Activated CD8-positive, alpha-beta memory T cell treated with anti-CD3 and anti-CD28 coated beads for 4 hours (primary cell): ENCODE data around the gene SNRK.
A peak's percentile ranks its signal among the peaks of the same experiment; 100 is the strongest.

Source experiments
- DNase-seq, 2 donors: peaks; one replicate each; pipeline ENCODE4 v3.0.0-alpha.2; 2020; ENCODE audit warnings: low read depth in 2 of 2

The SNRK gene, protein sequence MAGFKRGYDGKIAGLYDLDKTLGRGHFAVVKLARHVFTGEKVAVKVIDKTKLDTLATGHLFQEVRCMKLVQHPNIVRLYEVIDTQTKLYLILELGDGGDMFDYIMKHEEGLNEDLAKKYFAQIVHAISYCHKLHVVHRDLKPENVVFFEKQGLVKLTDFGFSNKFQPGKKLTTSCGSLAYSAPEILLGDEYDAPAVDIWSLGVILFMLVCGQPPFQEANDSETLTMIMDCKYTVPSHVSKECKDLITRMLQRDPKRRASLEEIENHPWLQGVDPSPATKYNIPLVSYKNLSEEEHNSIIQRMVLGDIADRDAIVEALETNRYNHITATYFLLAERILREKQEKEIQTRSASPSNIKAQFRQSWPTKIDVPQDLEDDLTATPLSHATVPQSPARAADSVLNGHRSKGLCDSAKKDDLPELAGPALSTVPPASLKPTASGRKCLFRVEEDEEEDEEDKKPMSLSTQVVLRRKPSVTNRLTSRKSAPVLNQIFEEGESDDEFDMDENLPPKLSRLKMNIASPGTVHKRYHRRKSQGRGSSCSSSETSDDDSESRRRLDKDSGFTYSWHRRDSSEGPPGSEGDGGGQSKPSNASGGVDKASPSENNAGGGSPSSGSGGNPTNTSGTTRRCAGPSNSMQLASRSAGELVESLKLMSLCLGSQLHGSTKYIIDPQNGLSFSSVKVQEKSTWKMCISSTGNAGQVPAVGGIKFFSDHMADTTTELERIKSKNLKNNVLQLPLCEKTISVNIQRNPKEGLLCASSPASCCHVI

DNA sequence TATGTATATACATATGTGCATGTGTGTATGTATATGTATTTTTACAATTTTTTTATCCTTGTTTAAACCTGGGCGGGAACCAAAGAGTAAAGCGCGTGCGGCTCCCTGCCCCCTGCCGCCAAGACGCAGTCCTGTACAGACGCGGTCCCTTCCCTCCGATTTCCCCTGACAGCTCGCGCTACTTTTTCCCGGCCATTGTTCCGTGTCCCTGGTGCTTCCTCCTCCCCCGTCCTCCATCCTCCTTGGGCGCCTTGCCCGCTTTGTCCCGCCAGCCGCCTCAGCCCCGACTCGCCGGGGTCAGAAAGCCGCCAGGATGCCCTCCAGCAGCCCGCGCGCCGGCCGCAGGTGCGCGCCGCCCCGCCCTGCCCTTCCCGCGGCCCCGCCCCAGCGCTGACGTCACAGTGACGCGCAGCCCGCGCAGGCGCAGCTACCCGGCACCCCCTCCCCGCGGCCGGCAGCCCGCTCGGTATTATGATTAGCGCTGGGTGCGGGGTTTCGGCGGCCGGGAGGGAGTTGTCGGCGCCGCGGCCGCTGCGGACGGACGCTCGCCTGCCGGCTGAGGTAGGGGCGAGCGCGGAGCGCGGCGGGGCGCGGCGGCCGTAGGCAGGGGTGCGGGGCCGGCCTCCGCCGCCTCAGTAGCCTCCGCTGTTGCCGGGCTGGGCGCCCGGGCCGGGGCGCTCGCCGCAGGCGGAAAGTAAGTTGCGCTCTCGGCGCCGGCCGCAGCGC, at the start of gene SNRK:
Gene SNRK (plus strand): TSS at position 426 of the 726 bp plus-strand sequence. CDS start 16,664 bp downstream, outside the sequence.
- DNase-seq: peak; percentile 79 to 88

DNA sequence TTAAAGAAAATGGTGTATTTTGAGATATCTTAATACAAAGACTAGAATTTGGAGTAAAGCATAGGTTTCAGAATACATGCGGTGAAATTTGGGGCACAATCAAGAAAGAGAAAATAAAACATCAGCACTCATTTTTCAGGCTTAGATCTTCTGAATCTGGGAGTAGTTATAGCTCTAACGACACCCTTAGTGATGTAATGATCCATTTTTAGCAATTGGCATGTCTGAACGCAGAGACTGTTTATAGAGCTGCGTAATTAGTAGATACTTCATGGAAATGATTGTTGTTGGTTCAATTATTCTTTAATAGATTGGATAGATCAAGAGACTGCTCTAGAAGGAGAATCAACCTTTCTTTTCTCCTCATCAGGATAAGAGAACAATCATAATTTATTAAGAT, 47.5 kb upstream of the SNRK start:
- DNase-seq: no peak

DNA sequence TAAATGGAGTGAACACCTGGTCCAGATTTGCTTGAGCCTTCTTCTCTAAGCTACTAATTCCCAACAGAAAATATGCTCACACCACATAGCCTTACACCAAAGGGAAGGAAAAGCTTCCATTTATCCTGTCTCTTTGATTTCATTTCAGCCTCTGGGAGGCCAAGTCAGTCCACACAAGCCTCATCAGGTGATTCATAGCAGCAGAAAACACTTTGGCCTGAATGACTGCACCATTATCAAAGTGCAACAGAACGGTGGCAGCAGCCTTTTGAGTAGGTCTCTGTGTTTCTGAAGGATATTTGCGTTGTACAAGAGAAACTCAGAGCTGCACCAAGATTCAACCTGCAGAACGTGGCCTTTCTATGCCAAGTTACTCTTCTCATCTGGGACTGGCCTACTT, 46.6 kb upstream of the SNRK start:
- no peak for DNase-seq

DNA sequence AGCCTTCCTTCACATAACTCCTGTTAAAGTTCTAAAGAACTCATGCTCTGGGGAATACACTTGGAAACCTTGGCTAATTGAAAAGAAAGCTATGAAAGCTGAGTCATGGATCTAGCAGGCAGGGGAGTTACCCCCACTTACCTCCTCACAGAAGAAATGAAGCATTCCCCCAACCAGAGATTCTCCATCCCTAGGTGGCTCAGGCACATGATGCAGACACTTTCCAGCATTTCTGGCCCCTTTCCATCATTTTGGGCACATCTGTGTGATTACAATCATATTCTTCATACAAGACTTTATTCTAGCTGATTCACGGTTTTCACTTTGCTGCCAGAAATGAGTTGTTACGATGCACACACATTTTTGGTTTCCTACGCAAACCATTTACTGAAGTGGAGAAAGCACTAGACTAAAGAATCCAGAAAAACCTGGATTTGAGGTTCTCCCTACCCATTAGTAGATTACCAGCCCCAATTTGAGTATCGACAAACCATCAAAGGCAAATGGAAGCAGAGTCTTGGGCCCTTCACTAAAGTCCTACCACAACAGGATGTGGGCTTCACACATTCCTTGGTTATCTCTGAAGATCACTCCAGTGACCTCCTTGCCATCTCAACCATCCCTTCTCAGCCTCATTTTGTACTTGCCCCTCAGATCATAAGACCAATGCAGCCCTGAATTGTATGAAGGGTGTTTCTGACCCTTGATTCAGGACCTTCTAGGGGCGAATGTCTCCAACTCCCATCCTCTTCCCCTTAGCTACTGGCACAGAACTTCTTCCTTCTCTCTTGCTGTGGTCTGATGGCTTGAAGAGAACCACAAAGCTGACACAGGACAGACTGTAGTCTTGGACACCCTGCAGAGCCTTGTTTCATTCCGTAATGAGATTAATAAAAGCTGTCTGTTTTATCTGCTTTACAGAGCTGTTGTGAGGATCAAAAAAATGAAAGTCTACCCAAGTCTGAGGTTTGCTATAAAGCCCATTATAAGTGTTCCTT, 42.5 kb upstream of the SNRK start:
- DNase-seq: no peak

DNA sequence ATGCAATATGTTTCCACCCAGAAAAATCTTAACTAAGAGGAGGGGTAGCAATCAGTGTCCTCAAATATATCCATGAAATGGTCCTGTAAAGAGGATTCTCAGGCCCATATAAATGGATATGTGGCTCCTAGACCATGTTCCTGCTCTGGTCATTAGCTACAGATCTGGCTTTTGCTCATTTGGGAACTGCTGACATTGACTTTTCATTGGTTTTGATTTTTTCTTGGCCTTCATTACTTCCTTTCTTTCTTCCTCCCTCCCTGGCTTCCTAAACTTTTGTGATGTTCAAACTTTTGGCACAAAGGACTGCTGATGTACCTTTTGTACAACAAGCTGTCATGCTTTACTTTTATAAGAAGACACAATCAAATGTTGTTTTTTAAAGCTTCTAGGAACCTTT, 41.6 kb upstream of the SNRK start:
- no peak for DNase-seq

DNA sequence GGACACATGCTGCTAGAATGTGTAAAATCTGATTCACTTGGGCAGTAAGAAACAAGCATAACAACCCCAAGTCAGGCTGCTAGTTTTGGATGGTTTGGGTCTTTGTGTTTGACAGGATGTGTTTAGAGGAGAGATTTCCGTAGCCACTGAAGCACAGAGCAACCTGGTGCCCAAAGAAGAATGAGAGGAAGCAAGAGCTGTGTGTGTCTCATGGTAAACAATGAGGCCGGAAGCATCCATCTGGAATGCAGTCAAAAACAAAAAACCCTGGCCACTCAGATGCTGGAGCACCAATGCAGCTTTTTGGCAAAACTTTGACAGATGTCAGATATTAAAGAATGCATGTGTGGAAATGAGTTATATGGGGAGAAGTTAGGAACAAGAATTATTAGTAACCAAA, 39.4 kb upstream of the SNRK start:
- no peak for DNase-seq

DNA sequence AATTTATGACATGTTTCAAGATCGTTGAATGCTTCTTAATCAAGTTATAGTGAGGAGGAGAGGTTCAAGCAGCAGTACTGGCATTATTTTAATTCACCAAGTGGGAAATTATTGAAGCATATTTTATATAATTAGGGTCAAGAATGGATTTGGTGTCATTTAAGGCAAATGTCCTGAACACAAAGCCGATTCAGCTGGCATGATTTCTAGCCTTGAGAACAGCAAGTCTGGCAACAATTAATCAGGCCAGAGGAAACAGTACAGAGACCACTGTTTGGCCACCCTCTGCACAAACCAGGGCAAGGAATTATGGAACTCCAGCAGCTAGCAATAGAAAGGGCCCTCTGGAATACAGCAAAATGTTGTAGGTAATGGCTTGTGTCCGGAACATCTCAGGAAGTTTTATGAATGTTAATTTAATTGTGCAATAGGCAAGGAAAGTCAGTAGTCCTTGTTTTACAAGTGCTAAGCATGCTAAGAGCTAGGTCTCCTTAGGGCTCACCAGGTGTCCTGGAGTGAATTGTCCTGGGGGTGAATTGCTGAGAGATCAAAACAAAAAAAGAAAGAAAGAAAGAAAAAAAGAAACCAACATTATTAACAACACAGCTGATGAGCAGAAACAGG, 38.7 kb upstream of the SNRK start:
- no peak for DNase-seq

DNA sequence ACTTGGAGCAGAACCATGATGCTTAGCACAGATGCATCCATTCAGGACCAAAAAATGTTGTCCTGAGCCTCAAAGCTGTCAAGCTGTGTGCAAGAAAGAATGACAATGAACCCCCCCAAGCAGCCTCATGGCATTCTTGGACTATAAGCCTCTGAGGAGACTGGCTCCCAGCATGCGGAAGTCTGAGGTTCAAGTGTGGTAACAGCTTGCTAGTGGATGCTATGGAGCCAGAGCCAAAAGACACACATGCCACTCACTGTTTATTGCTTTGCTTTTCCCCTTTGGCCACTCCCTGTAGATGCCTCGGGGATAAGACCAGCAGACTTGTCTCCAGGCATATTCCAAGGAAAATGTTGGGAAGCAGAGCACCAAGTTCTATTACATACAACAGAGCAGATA, 38.2 kb upstream of the SNRK start:
- DNase-seq: no peak

DNA sequence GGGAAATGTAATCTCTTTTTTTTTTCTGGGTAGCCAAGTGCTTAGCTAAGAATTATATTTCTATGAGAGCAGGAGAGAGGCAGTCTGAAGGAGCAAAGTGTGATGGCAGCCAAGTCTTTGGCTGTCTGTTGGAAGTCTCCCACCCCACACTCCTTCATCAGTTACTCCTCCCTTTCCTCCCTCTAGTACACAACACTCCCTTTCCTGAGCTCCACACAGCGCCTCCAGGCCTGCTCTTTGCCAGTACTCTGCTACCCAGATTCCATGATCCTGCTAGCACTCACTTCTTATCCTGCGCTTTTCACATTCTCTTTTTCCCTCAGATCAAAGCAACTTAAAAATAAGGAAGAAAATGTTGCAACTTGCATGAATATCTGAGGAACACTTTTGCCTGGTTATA, 37.4 kb upstream of the SNRK start:
- no peak for DNase-seq

DNA sequence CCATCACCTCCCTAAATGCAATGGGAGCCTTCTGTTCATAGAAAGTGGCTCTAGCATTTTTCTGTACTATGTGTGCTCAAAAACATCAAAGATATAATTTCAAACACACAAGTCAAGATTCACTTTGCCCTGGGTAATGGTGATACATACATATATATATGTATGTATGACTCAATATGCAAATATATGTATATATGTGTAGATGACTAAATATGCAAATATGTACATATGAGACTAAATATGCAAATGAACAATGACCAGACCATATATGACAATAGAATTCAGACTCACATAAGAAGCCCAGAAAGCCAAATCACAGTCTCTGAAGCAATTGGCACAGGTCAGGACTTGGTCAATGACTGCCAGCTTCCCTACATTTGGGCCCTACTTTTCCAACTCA, 36.9 kb upstream of the SNRK start:
- DNase-seq: no peak

DNA sequence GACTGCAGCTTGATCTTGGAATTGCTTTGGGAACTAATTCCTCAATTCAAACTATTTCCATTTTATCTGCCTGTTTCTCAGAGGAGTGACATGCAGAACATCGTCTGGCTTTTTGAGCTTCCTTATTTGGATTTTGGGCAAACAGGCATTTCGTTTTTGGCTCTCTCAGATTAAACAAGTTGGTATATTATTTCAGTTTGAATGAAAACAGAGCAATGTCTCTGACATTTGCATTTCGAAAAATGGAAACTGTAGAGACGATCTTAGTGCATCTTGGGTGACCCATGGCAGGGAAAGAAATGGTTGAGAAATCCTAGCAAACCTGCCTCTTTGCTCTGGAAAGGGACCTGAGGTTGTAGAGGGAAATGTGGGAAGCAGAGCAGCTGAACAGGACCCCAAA, 33.0 kb upstream of the SNRK start:
- DNase-seq: no peak

DNA sequence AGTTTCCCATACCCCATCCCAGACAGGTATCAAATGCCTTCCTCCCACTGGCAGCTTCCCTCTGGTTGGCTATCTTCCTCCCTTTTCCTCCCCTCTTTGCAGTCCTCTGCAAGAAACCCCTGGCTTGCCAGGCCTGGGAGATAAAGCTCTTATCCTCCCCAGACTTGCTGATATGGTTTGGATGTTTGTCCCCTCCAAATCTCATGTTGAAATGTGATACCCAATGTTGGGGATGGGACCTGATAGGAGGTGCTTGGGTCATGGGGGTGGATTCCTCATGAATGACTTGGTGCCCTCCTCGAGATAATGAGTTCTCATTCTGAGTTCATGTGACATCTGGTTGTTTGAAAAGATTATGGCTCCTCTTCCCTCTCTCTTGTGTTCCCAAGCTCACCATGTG, 32.2 kb upstream of the SNRK start:
- DNase-seq: no peak

DNA sequence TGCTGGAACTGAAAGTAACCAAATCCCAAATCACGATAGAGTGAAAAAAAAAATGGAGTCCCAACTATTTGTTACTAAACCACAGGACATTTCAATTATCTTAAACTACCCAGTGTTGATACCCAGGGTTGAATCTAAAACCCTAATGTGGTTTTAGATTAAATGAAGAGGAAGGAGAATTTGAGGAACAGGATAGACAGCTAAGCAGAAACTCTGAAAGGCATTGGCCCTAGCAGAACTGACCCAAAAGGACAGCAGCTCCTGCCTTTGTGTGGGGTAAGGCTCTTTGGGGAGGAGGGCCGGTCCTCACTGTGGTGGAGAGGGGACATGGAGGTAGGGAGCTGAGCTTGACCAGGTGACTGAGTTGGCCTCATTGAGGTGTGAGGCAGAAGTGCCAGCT, 30.7 kb upstream of the SNRK start:
- DNase-seq: no peak

DNA sequence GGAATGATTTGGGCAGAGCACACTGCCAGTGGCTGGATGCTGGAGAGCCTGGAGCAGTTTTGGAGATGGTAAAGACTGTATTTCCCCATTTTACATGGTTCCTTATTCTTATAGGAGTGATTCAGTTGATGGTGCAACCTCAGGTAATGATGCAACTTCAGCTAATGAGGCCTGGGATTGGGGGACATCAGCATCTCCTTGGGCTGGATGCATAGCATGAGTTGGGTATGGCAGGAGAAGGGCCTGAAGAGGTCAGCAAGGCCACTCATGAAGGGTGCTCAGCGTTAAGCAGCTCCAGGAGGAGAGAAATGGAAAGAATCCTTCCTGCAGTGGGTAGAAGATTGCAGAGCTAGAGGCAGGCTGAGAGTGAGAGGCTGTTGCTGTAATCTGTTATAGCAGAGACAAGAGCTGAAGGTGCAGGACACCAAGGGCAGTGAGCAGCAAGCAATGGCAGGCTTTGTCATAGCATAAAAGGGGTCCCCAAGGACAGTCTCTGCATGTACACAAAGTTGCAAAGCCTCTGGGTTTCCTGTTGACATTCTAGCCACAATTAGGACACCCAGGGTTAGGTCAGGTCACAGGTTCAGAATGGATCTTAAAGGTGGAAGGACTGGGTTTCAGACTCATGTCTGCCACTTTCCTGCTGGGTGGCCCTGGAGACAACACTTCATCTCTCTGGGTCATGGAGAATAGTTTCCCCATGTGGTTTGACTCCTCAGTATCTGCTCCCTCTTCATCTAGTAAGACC, 29.5 kb upstream of the SNRK start:
- no peak for DNase-seq

DNA sequence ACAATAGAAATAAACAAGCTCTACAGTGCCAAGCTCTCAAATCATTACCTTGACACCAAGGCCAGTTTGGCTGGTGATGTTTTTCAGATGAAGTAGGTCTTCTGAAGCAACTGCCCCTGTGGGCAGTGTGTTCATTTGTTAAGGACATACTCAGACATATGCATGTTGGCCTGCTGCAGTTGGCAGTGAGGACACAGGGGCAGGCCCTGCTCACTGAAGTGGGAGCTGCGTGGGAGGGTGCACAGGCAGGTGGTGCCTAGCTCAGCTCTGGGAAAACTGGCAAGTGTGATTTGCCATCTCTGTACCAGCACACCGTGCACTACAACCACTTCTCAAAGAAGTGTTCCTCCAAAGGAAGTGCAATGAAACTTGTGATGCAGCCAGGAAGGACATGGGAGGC, 28.5 kb upstream of the SNRK start:
- DNase-seq: no peak

DNA sequence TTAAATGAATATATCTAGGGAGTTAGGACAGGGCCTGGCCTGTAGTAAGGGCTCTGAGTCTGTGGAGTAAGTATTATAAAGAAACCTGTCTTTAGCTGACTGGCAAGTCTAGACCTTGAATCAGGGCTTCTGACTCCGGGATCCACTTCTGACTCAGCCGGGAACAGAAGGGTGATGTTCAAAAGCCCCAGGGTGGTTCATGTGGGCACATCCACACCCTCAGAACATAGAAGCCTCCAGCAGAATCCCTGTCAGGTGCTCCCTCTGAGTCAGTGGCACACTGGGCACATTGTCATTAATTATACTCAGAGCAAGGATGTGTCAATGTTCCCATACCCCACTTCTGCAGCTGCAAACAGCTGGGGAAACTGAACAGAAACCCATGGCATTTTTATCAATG, 26.7 kb upstream of the SNRK start:
- no peak for DNase-seq

DNA sequence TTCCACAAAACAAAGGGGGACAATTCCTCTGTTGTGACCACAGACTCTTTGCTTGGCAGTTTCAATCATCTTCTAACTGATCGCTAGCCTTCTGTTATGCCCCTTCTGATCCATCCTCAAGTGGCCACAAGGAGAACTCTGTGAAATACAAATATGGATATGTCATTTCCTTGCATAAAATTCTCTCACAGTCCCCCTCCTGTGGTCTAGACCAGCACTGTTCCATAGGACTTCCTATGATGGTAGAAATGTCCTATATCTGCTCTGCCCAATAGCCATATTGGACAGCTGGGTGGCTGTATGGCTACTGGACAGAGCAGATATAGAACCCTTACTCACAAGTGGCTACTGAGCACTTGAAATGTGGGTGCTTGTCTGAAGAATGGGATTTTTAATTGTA, 25.9 kb upstream of the SNRK start:
- DNase-seq: no peak

DNA sequence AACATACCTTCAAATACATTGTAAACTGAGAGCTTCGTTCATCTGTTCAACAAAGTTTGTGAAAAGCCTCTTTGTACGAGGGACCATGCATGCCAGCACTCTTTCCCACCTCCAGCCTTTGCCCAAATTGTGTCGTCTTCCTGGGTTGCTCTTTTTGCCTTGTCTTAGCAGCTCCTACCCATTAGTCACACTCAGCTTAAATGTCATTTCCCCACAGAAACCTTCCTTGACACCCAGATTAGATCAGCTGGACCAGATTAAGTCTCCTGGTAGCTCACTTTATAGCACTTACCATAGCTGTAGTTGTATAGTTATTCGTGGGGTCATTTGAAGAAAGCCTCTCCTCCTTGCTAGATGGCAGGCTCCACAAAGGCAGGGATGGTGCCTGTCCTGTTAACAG, 24.1 kb upstream of the SNRK start:
- DNase-seq: no peak

DNA sequence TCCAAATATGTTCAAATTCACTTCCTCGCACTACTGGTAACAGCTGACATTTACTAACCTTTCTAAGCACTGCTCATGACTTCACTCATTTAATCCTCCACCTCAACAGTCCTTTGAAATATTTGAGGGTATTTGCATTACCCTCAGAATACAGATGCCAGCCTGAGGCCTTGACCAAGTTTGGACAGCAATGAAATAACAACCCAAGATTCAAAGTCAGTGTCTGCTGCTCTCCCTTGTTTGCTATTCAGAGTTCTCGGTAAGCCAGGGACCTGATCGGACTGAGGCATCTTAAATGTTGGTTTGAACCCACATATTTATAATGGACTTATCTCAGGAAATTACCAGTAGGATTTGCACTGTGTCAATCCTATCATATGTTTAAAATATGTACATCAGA, 19.9 kb upstream of the SNRK start:
- no peak for DNase-seq

DNA sequence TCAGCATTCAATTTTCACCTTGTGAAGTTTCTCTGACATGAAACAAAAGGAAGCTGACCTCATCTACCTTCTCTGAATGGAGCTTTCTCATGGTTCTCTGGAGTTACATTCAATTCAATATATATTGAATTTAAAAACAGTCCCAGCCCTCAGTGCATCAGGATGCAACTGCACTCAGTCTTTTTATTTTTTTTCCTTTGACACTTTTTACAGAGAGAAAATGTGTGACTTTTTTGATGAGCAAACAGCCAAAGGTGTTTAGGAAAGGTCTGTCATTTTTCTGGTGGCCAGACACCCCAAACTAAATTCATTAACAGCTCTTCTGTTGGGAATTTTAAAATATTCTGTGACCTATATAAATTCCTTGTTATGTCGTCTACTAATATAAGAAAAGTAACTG, 19.3 kb upstream of the SNRK start:
- DNase-seq: no peak
